AG09319 (cell line): ENCODE measurements around the gene ADRB2.

Source experiments
- DNase-seq: peaks from one replicate; pipeline ENCODE4 v3.0.0-alpha.2; 2010; ENCODE audit warnings: low read depth; ENCODE audit errors: extremely low read depth
- TF ChIP-seq, protein P1 (sequence below): IDR thresholded peaks from 2 replicates; pipeline ENCODE4 v1.5.1; 2011; ENCODE audit warnings: low read depth, mild to moderate bottlenecking, inconsistent platforms, low read length, moderate library complexity

ADRB2 gene

DNA sequence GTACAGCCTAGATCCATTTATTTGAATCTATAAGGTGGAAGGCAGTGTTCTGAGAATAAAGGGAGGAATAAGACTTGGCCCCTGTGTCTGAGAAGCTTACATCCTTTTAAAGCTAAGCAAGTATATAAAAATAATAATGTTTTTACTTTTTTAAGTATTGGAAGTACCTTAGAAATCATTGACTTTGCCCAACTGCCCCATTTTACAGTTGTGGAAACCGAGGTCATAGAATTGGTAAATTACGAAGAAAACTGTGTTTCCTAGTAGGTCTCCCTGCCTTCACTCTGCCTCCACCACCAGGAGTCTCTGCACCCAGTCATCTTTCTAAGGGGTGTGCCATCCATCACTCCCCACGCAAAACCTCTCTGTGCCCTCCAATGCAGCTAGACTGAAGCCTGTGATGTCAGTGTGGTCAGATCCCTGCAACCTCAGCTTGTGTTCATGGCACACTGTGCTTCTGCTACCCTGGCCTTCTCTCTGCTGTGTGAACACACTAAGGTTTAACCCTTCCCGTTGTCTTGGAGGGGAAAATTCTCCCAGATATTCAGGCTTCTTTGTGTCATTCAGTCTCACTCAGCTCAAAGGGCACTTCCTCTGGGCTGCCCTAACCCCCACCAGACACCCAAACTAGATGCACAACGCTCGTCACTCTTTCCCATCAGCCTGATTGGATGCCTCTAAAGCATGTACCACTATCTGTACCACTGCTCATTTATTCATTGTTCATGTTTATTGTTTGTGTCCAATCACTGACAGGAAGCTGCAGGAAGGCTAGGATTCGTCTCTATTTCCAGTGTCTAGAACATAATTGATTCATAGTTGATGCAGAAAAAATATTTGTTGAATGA, 18.2 kb downstream of the ADRB2 start:
- DNase-seq, result no peak
- TF ChIP-seq, protein P1, sequence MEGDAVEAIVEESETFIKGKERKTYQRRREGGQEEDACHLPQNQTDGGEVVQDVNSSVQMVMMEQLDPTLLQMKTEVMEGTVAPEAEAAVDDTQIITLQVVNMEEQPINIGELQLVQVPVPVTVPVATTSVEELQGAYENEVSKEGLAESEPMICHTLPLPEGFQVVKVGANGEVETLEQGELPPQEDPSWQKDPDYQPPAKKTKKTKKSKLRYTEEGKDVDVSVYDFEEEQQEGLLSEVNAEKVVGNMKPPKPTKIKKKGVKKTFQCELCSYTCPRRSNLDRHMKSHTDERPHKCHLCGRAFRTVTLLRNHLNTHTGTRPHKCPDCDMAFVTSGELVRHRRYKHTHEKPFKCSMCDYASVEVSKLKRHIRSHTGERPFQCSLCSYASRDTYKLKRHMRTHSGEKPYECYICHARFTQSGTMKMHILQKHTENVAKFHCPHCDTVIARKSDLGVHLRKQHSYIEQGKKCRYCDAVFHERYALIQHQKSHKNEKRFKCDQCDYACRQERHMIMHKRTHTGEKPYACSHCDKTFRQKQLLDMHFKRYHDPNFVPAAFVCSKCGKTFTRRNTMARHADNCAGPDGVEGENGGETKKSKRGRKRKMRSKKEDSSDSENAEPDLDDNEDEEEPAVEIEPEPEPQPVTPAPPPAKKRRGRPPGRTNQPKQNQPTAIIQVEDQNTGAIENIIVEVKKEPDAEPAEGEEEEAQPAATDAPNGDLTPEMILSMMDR, result no peak

DNA sequence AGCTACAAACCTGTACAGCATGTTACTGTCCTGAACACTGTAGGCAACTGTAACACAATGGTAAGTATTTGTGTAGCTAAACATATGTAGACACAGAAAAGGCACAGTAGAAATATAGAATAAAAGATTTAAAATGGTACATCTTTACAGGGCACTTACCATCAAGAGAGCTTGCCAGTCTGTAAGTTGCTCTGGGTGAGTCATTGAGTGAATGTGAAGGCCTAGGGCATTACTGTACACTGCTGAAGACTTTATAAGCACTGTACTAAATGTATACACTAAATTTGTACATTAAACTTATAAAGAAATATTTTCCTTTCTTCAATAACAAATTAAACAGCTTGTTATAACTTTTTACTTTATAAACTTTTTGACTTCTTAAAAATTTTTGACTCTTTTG, 20.5 kb downstream of the ADRB2 start:
- TF ChIP-seq, protein P1, result no peak
- no peak for DNase-seq

DNA sequence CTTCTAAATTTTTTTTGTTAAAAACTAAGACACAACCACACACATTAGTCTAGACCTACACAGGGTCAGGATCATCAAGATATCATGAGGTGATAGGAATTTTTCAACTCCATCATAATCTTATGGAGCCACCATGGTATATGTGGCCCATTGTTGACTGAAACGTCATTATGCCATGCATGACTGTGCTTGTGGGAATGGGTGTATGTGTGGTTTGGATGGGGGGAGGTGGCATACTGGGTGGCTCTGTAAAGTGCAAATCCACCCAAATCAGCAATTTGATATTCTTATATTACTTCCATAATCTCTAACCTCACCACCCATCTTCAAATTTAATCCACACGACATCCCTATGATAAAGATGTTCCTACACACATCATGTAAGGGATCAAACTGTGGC, 21.0 kb downstream of the ADRB2 start:
- TF ChIP-seq, protein P1, result no peak
- no peak for DNase-seq

DNA sequence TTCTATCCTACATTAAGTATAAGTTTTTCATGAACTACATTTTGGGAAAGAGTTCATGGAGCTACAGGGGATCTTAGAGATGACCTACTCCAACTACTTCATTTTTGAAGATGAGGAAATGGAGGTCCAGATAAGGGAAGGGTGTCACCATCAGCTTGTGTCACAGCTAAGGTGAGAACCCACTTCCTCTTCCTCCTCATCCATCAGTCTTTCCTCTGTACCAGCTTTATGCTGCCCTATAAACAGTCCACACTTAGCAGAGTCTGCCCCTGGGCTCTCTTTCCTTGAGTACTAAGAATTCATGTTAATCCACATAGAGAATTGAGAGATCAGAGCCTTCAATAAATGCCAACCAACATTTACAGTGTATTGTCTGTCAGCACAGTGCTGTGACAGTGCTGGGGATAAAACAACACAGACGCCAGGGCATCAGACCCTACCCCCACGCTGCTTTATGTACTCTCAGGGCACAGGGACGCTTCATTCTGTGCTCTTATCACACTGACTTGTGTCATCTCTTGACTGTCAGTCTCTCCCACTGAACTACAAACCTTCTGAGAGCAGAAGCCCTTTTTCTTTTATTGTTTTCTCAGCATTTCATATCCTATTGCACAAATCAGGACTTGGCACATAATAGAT, 22.1 kb downstream of the ADRB2 start:
- TF ChIP-seq, protein P1, result no peak
- no peak for DNase-seq

DNA sequence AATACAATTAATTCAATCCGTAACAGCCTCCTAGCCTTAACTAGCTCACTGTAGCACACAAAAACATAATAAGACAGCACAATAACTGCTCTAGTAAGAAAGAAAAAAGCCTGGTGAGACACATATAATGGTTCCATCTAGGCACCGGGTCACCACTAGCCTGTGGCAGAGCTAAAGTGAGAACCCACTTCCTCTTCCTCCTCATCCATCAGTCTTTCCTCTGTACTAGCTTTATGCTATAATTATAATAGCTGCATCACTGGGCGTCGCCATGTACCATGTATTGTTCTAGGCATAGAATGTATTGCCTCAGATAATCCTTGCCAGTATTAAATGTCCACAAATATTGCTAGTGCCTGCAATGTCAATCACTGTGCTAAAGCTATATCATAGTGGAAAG, 23.1 kb downstream of the ADRB2 start:
- TF ChIP-seq, protein P1, result no peak
- DNase-seq, result no peak

DNA sequence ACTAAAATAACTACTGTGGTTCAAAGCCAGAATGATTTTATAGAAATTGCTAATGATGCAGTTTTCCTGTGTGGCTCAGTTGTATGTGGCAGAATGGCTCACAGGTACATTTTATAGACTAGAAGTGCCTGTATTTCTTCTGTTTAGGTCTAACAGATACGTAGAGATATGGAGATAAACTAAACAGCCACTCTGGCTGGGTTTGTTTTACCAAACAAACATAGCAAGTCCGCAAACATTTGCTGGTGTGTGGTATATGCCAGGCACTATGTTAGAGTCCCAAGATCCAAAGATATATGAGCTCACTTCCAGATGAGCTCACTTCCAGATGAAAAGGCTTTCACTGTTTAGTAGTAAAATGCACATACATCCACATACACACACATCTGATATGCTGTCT, 24.4 kb downstream of the ADRB2 start:
- no peak for DNase-seq
- TF ChIP-seq, protein P1, result no peak

DNA sequence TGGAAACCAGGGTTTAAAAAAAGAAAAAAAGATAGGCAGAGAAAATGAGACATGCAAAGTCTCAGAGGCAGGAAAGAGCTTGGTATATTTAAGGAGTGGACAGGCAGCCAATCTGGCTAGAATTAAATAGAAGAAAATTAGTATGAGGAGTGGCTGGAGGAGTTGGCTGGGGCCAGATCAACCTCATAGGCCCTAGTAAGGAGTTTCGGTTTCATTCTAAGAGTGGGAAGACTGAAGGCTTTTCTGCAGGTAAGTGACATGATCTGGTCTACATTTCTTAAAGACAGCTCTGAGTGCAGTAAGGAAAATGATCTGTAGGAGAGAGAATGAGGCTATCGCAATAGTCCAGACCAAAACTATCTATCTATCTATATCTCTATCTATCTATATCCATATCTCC, 27.5 kb downstream of the ADRB2 start:
- TF ChIP-seq, protein P1, result no peak
- no peak for DNase-seq
